PC-3 (cell line): Measurements from ENCODE around the gene NAP1L4. TPM values are rescaled to one million over a fixed set of nuclear protein-coding genes. Genes with fewer than 3 reads are reported as not detected.

ENCODE experiments used
- ATAC-seq: fragments of 200-7000 bp; cut with Tn5 transposase; 2 replicates; pipeline ENCODE4 v1.9.1; 2020; ENCODE audit warnings: mild to moderate bottlenecking, moderate library complexity
- BruUV-seq: library from RNA; stranded (reverse); fragments of 400-500 nt; replicated peaks from 2 replicates; lab custom pipeline; 2021; lab: Mats Ljungman, UMichigan
- CTCF ChIA-PET: fragments of 300-600 bp; sonication (Branson Sonifier 250); formaldehyde crosslinking; loops from one replicate; lab custom pipeline; 2022; ENCODE audit warnings: antibody characterized with exemption; lab: Charles Lee
- POLR2A ChIA-PET: fragments of 300-600 bp; sonication (Branson Sonifier 250); formaldehyde crosslinking; loops from one replicate; lab custom pipeline; 2022; ENCODE audit warnings: antibody characterized with exemption; ENCODE audit not compliant: unreplicated experiment; lab: Charles Lee
- DNase-seq: peaks from one replicate; pipeline ENCODE4 v3.0.0-alpha.2; 2015
- H2AFZ ChIP-seq: fragments of 300-600 bp; sonication (generic); 2 replicates; pipeline ENCODE4 v1.6.0; 2016; ENCODE audit warnings: antibody characterized with exemption, low read length
- H3F3A ChIP-seq: fragments of 300-600 bp; sonication (generic); one replicate; pipeline ENCODE4 v1.6.0; 2017; ENCODE audit warnings: antibody characterized with exemption, low read length, control low read depth, mild to moderate bottlenecking; ENCODE audit not compliant: unreplicated experiment
- H3K27ac ChIP-seq: fragments of 300-600 bp; sonication (generic); 2 replicates; pipeline ENCODE4 v1.5.1; 2016; ENCODE audit warnings: mild to moderate bottlenecking, low read length
- H3K27me3 ChIP-seq: fragments of 300-600 bp; sonication (generic); 2 replicates; pipeline ENCODE4 v1.6.1; 2016; ENCODE audit warnings: low read length, mixed read lengths
- H3K36me3 ChIP-seq: fragments of 300-600 bp; sonication (generic); 2 replicates; pipeline ENCODE4 v1.6.1; 2016; ENCODE audit warnings: low read depth, mixed run types, low read length, mixed read lengths
- H3K4me1 ChIP-seq: fragments of 300-600 bp; sonication (generic); 2 replicates; pipeline ENCODE4 v1.5.1; 2016; ENCODE audit warnings: low read length; ENCODE audit not compliant: insufficient read depth
- H3K4me2 ChIP-seq: fragments of 300-600 bp; sonication (generic); 2 replicates; pipeline ENCODE4 v1.6.0; 2016; ENCODE audit warnings: low read length
- H3K4me3 ChIP-seq: fragments of 300-600 bp; sonication (generic); 2 replicates; pipeline ENCODE4 v1.5.1; 2016; ENCODE audit warnings: mild to moderate bottlenecking, low read length, mixed read lengths
- H3K79me2 ChIP-seq: fragments of 300-600 bp; sonication (generic); 2 replicates; pipeline ENCODE4 v1.6.1; 2017; ENCODE audit warnings: low read length, mixed read lengths
- H3K9ac ChIP-seq: fragments of 300-600 bp; sonication (generic); 2 replicates; pipeline ENCODE4 v1.6.0; 2016; ENCODE audit warnings: mild to moderate bottlenecking, low read length
- H3K9me2 ChIP-seq: fragments of 300-600 bp; sonication (generic); replicated peaks from 2 replicates; pipeline ENCODE4 v1.6.1; 2016; ENCODE audit warnings: mixed run types, low read length, mixed read lengths
- H3K9me3 ChIP-seq: fragments of 300-600 bp; sonication (generic); 2 replicates; pipeline ENCODE4 v1.6.1; 2016; ENCODE audit warnings: low read length, mixed read lengths
- H4K20me1 ChIP-seq: fragments of 300-600 bp; sonication (generic); 2 replicates; pipeline ENCODE4 v1.6.1; 2016; ENCODE audit warnings: low read length, mixed read lengths
- CTCF ChIP-seq: fragments of 300-600 bp; sonication (generic); conservative IDR thresholded peaks from 2 replicates; pipeline ENCODE4 v1.5.1; 2017; ENCODE audit warnings: antibody characterized with exemption, low read depth, mild to moderate bottlenecking, low read length
- EZH2 ChIP-seq: fragments of 300-600 bp; sonication (generic); IDR thresholded peaks from one replicate; pipeline ENCODE4 v1.6.1; 2017; ENCODE audit warnings: antibody characterized with exemption, mild to moderate bottlenecking, low read length; ENCODE audit not compliant: unreplicated experiment
- EZH2phosphoT487 ChIP-seq: fragments of 300-600 bp; sonication (generic); IDR thresholded peaks from 2 replicates; pipeline ENCODE4 v1.6.1; 2018; ENCODE audit warnings: mild to moderate bottlenecking, antibody characterized with exemption, low read length, borderline replicate concordance
- intact Hi-C: fragments of 100-400 bp; cut with micrococcal nuclease; formaldehyde crosslinking; loops from 2 replicates; pipeline ENCODE4 v1.9.0; 2023
- total RNA-seq: library from RNA; depleted of rRNA; stranded (reverse); fragments of >200 nt; gene quantifications from 2 replicates; pipeline ENCODE4 v1.2.3, GENCODE V29; 2014

Gene NAP1L4
- total RNA-seq, 1 experiment from 2014 or later: 115 TPM

- H3K9ac ChIP-seq: no peak overlapping the region
- no peak overlapping the region for H3K4me3 ChIP-seq
- no peaks in the 10 kb centered on the region for H4K20me1 ChIP-seq
- no peaks in the 10 kb centered on the region for H3K9me2 ChIP-seq
- H3K9me3 ChIP-seq: no peaks in the 10 kb centered on the region
- no peak overlapping the region for H3K4me2 ChIP-seq
- CTCF ChIA-PET: no interaction called here
- H3K79me2 ChIP-seq: no peaks in the 10 kb centered on the region
- ATAC-seq (no peak), DNase-seq (no peak)
- peaks cover 9% of the 10 kb centered on the region for H3K4me1 ChIP-seq
- TF ChIP-seq EZH2phosphoT487: no peak
- no peak for TF ChIP-seq CTCF
- no peak for TF ChIP-seq EZH2
- no peak overlapping the region for H3K27ac ChIP-seq
- no peak overlapping the region for H2AFZ ChIP-seq
- no peaks in the 10 kb centered on the region for H3K27me3 ChIP-seq
- peaks cover 30% of the 10 kb centered on the region for H3K36me3 ChIP-seq
- POLR2A ChIA-PET: no interaction called here
- no TSS peak for BruUV-seq
- H3F3A ChIP-seq: no peaks in the 10 kb centered on the region
- intact Hi-C loops: no loop called here
These were observed 46.3 kb downstream of the NAP1L4 start for GRCh38 chr11:2945757-2946287.

GRCh38 chr11:2945031-2945756, 46.9 kb downstream of the NAP1L4 start:
- Histone ChIP-seq H3K9me2 (no peaks in the 10 kb centered on the region), H3K27me3 (no peaks in the 10 kb centered on the region), H3K36me3 (peaks cover 24% of the 10 kb centered on the region), H3K4me1 (peaks cover 15% of the 10 kb centered on the region), H3K4me3 (no peak overlapping the region), H3K27ac (no peak overlapping the region), H3K9me3 (no peaks in the 10 kb centered on the region), H3F3A (no peaks in the 10 kb centered on the region), H3K4me2 (no peak overlapping the region), H3K9ac (no peak overlapping the region), H3K79me2 (no peaks in the 10 kb centered on the region), H4K20me1 (no peaks in the 10 kb centered on the region), H2AFZ (no peak overlapping the region)
- ATAC-seq (no peak), DNase-seq (no peak)
- no TSS peak for BruUV-seq
- TF ChIP-seq CTCF (no peak), EZH2phosphoT487 (no peak), EZH2 (no peak)
- POLR2A ChIA-PET: no interaction called here
- CTCF ChIA-PET: no interaction called here
- intact Hi-C loops: no loop called here

GRCh38 chr11:2944530-2944929, 47.6 kb downstream of the NAP1L4 start:
- TF ChIP-seq CTCF (no peak), EZH2phosphoT487 (no peak), EZH2 (no peak)
- CTCF ChIA-PET: no interaction called here
- intact Hi-C loops: no loop called here

More at GRCh38 chr11:2944530-2944929, 47.6 kb downstream of the NAP1L4 start:
- DNase-seq: no peak
- no peaks in the 10 kb centered on the region for H3K79me2 ChIP-seq
- no peaks in the 10 kb centered on the region for H3K9me2 ChIP-seq
- no peaks in the 10 kb centered on the region for H3F3A ChIP-seq
- no peak overlapping the region for H2AFZ ChIP-seq
- H3K36me3 ChIP-seq: peaks cover 20% of the 10 kb centered on the region
- no peaks in the 10 kb centered on the region for H3K27me3 ChIP-seq
- H3K4me2 ChIP-seq: no peak overlapping the region
- H4K20me1 ChIP-seq: no peaks in the 10 kb centered on the region
- H3K9me3 ChIP-seq: no peaks in the 10 kb centered on the region
- BruUV-seq: TSS peak; percentile 20
- peaks cover 19% of the 10 kb centered on the region for H3K4me1 ChIP-seq
- ATAC-seq: no peak
- no peak overlapping the region for H3K4me3 ChIP-seq
- POLR2A ChIA-PET: no interaction called here
- peak overlapping the region; percentile 44; the same call in 1 of the 2 replicates for H3K27ac ChIP-seq
- no peak overlapping the region for H3K9ac ChIP-seq
